ENCODE data around the gene ANGPTL2. TPM values are rescaled to one million over a fixed set of nuclear protein-coding genes. Genes with fewer than 3 reads are reported as not detected.

ANGPTL2 gene
- total and polyA plus RNA-seq, 2 of the 4 experiments (the other 2 are of a cell fraction): 9.5 to 25.1 TPM

DNA sequence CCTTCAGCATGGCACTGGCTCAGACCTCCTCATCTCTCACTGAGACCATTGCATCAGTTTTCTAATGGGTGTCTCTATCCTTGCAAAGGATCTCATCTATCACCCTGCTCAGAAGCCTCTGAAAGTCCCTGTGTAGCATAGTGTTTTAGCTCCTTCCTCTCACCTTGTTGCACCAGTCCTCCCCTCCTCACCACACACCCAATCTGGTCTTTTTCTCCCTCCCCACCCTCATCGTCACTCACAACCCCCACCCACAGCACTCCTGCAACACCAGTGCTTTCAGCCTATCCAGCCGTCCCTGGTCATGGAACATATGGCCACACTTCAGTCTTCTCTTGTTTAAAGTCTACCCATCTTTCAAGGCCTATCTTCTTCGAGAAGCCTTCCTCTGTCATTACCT, 74.5 kb downstream of the ANGPTL2 start:
- DNase-seq: no peak
- Histone ChIP-seq H3K27ac (ENCODE audit: insufficient read depth, low read length) (no peak overlapping the region), H3K9me3 (ENCODE audit: control insufficient read depth, insufficient read depth, low read length) (no peaks in the 10 kb centered on the region), H4K20me1 (ENCODE audit: insufficient read depth, low read length) (no peaks in the 10 kb centered on the region), H2BK15ac (ENCODE audit: low read depth, low read length) (peak overlapping the region; percentile 81; the same call in 2 of the 3 replicates), H3K18ac (ENCODE audit: low read depth, low read length) (peak overlapping the region; percentile 36; the same call in 1 of the 2 replicates), H3K36me3 (ENCODE audit: control insufficient read depth, insufficient read depth, low read length) (no peaks in the 10 kb centered on the region), H2AK9ac (replicated peaks; ENCODE audit: low read depth, low read length, poor library complexity) (no peak overlapping the region), H4K91ac (ENCODE audit: insufficient read depth, low read depth, low read length) (peak overlapping the region; percentile 68), H2AFZ (replicated peaks; ENCODE audit: low read length, poor library complexity) (no peak overlapping the region), H3K23ac (ENCODE audit: low read depth, low read length) (peak overlapping the region; percentile 60; the same call in 1 of the 2 replicates), H2BK120ac (ENCODE audit: low read depth, low read length) (peak overlapping the region; percentile 90), H3K9ac (ENCODE audit: low read depth, low read length) (no peak overlapping the region), H2AK5ac (ENCODE audit: low read depth, low read length) (peak overlapping the region; percentile 91; the same call in 1 of the 2 replicates), H3K14ac (replicated peaks; ENCODE audit: low read depth, low read length) (peak overlapping the region; percentile 83), H4K5ac (ENCODE audit: low read depth, low read length) (peak overlapping the region; percentile 10), H3K4ac (ENCODE audit: low read depth, low read length) (peak overlapping the region; percentile 90), H3K27me3 (ENCODE audit: control insufficient read depth, insufficient read depth, low read length) (no peaks in the 10 kb centered on the region), H3K4me1 (ENCODE audit: control insufficient read depth, insufficient read depth, low read length) (peaks cover 4% of the 10 kb centered on the region), H4K8ac (ENCODE audit: low read depth in 2 of 2, low read length in 2 of 2) (peak overlapping the region in 1 of 2 experiments; percentile 78; a peak in 2 of 4 replicates), H3K4me3 (ENCODE audit: insufficient read depth, low read depth, low read length) (no peak overlapping the region), H2BK20ac (ENCODE audit: low read depth, low read length) (peak overlapping the region; percentile 87), H2BK5ac (ENCODE audit: low read depth, low read length, poor library complexity, severe bottlenecking) (peak overlapping the region; percentile 23), H3K56ac (ENCODE audit: extremely low read depth, insufficient read depth, low read length) (no peak overlapping the region), H3K4me2 (ENCODE audit: low read depth, low read length) (no peak overlapping the region), H3K79me1 (ENCODE audit: low read depth in 1 of 2, low read length in 2 of 2) (no peaks in the 10 kb centered on the region; a peak in 1 of 4 replicates), H3K9me1 (ENCODE audit: insufficient read depth, low read length) (peaks cover 18% of the 10 kb centered on the region)
- TF ChIP-seq RFX5 (IDR thresholded peaks at IDR 0.05; ENCODE audit: low read depth, low read length): no peak
- TF ChIP-seq FOS (IDR thresholded peaks at IDR 0.05; ENCODE audit: low read depth, low read length): no peak
- TF ChIP-seq POLR2A (IDR thresholded peaks at IDR 0.05; ENCODE audit: low read depth, low read length): no peak
- TF ChIP-seq, protein P1, sequence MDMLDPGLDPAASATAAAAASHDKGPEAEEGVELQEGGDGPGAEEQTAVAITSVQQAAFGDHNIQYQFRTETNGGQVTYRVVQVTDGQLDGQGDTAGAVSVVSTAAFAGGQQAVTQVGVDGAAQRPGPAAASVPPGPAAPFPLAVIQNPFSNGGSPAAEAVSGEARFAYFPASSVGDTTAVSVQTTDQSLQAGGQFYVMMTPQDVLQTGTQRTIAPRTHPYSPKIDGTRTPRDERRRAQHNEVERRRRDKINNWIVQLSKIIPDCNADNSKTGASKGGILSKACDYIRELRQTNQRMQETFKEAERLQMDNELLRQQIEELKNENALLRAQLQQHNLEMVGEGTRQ (IDR thresholded peaks at IDR 0.05; ENCODE audit: low read depth, low read length): no peak
- TF ChIP-seq MAZ (IDR thresholded peaks at IDR 0.05; ENCODE audit: borderline replicate concordance, low read depth, low read length): no peak
- TF ChIP-seq, protein P2, sequence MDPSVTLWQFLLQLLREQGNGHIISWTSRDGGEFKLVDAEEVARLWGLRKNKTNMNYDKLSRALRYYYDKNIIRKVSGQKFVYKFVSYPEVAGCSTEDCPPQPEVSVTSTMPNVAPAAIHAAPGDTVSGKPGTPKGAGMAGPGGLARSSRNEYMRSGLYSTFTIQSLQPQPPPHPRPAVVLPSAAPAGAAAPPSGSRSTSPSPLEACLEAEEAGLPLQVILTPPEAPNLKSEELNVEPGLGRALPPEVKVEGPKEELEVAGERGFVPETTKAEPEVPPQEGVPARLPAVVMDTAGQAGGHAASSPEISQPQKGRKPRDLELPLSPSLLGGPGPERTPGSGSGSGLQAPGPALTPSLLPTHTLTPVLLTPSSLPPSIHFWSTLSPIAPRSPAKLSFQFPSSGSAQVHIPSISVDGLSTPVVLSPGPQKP (IDR thresholded peaks at IDR 0.05; ENCODE audit: borderline replicate concordance, low read depth, low read length): no peak
- TF ChIP-seq NFE2L2 (IDR thresholded peaks at IDR 0.05; ENCODE audit: low read depth, low read length): no peak
- TF ChIP-seq, protein P3, sequence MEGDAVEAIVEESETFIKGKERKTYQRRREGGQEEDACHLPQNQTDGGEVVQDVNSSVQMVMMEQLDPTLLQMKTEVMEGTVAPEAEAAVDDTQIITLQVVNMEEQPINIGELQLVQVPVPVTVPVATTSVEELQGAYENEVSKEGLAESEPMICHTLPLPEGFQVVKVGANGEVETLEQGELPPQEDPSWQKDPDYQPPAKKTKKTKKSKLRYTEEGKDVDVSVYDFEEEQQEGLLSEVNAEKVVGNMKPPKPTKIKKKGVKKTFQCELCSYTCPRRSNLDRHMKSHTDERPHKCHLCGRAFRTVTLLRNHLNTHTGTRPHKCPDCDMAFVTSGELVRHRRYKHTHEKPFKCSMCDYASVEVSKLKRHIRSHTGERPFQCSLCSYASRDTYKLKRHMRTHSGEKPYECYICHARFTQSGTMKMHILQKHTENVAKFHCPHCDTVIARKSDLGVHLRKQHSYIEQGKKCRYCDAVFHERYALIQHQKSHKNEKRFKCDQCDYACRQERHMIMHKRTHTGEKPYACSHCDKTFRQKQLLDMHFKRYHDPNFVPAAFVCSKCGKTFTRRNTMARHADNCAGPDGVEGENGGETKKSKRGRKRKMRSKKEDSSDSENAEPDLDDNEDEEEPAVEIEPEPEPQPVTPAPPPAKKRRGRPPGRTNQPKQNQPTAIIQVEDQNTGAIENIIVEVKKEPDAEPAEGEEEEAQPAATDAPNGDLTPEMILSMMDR (conservative IDR thresholded peaks at IDR 0.05; ENCODE audit: low read depth, low read length): no peak
- ChIA-PET POLR2A (ENCODE audit: unreplicated experiment) (no interaction called here), CTCF (no interaction called here)
- WGBS, 2 experiments (ENCODE audit: extremely low coverage in 2 of 2, insufficient read length in 1 of 2): 100% methylated on average over 1 of the region's 3 CpGs; no CpG with 5 or more reads in 1 of the 2 experiments
- dilution Hi-C loops (cut with HindIII; ENCODE audit: low sequenced_read_pairs, unreplicated experiment): no loop called here
- no peak for ATAC-seq (ENCODE audit: low read depth)
- BruUV-seq (replicated peaks): no TSS peak
- in situ Hi-C loops (cut with MboI; ENCODE audit: low sequenced_read_pairs): no loop called here
- intact Hi-C loops (cut with micrococcal nuclease): loop anchor here (2.0 kb wide), 1 partner anchor 151 kb away; no protein-coding TSS in a partner anchor
